ENCODE data around the gene UBE2H.

GRCh38 chr7:129784783-129785684 lies 167.7 kb downstream of the UBE2H start:
- no peak for TF ChIP-seq POLR2AphosphoS5 (IDR thresholded peaks at IDR 0.05; ENCODE audit: low read depth)
- TF ChIP-seq CTCF (IDR thresholded peaks at IDR 0.05; ENCODE audit: insufficient read depth, low read length) = no peak
- no peak for TF ChIP-seq REST (IDR thresholded peaks at IDR 0.05; ENCODE audit: insufficient replicate concordance, low read depth)
- TF ChIP-seq GABPA (IDR thresholded peaks at IDR 0.05; ENCODE audit: low read depth) = no peak
- TF ChIP-seq SPI1 (IDR thresholded peaks at IDR 0.05; ENCODE audit: borderline replicate concordance, low read depth) = peak; percentile 58; the same call in 1 of the 2 replicates
